GM18951 (cell line): ENCODE data around the gene JARID2.
"Not testable (repeated sequence)": the region's sequence is repeated elsewhere in the genome, so short reads cannot be mapped to it uniquely, and the experiment has no call there.

Source experiments
- POLR2A ChIP-seq: IDR thresholded peaks from 4 replicates; pipeline ENCODE4 v1.6.1; 2011; ENCODE audit warnings: mild to moderate bottlenecking; ENCODE audit not compliant: insufficient read length, insufficient read depth; ENCODE audit errors: extremely low read depth
- in situ Hi-C: fragments of 300-500 bp; cut with MboI; formaldehyde crosslinking; loops from one replicate; pipeline ENCODE4 v1.12.0; 2022; ENCODE audit warnings: low sequenced_read_pairs, mixed read lengths, inconsistent platforms; ENCODE audit not compliant: unreplicated experiment

JARID2 gene

DNA sequence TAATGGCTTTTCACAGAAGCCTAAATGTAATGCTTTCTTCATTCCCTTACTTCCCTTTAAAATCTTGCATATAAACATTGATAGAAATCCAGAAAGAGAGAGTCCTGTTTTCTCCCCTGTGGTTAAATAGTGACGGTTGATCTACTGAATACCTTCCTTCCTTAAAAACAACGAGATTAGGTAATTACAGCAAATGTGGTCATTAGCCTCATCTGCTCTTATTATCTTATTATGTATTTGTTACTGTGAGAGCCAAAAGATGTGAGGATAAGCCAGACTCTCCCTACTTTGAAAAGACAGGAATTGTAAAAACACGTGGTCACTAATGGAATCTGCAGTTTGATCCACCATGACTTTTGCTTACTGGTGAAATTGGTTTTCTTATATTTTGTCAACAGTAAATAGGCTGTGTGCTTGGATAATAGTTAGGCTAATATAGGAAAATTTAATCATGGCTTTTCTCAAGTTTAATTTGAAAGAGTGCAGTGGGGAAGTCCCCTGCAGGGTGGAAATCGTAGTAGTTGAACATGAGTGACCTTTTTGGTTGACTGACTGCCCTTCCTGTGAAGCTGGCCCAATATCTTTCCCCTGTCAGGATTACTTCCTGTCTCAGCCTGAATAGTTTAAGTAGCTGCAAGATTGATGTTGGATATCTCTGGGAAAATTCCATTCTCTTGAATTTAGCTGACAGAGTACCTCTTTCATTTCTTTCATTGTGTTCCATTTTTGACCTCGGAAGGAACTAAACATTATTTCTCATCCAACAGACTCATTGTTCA, 62.8 kb downstream of the JARID2 start:
- TF ChIP-seq POLR2A, result no peak
- in situ Hi-C loops, result no loop called here

DNA sequence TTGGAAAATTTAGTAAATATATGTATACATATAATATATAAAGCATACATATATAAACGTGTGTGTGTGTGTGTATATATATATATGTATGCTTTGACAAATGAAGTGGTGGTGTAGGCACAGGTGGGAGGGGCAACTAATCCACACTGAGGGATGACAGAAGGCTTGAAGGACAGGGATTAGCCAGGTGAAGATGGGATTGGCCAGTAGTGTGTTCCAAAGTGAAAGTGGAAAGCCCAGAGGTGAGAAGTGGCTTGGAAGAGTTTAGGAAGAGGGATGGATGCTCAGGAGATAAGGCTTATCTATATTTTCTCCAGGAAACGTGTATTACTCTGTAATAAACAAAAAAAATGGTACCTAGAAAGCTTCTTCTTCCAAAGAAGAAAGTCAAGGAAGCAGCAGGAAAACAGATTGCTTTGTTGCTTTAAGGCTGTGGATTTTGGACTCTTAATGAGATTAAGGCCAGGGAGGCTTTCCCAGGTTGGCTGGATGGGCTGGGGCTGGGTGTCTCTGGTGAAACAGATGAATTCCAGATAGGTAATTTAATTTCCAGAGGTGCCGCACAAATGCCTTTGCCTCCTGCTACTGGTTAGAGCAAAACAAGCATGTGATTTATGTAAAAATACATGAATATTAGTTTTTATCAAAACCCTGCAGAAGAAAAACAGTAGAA, 63.9 kb downstream of the JARID2 start:
- no peak for TF ChIP-seq POLR2A
- in situ Hi-C loops, result no loop called here

DNA sequence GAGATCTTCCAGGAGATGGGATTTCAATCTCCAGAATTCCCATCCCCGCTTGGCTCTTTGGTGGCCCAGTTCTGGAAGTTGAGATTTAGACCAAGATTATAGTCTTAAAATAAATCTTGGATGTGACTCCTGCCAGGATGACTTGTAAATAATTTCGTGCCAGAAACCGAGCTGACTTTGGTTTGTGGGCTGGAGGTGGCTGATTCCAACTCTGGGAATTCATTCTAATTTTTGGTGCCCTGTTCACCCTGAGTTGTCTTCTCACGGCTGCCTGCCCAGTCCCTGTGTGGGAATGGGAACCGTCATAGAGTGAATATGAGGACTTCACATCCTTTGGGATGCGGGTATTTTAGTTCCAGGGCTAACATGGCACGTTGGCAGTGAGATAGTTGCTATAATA, 64.8 kb downstream of the JARID2 start:
- in situ Hi-C loops, result no loop called here
- no peak for TF ChIP-seq POLR2A

DNA sequence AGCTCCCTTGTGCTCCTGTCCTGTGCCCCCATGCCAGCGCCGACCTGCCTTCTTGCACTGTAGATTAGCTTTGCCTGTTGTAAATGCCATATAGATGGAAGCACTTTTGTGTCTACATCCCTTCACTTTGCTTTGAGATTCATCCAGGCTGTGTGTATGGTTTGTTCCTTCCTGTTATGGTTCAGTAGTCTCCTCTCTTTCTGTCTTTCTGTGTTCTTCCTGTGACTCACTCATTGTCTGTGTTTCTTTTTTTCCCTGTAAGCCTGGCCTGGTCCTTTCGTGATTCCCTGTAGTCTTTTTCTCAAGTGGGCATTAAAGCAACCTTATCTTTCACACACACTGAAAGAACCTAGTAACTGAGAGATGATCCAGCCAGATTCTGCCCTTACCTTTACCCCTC, 66.6 kb downstream of the JARID2 start:
- no peak for TF ChIP-seq POLR2A
- in situ Hi-C loops, result no loop called here

DNA sequence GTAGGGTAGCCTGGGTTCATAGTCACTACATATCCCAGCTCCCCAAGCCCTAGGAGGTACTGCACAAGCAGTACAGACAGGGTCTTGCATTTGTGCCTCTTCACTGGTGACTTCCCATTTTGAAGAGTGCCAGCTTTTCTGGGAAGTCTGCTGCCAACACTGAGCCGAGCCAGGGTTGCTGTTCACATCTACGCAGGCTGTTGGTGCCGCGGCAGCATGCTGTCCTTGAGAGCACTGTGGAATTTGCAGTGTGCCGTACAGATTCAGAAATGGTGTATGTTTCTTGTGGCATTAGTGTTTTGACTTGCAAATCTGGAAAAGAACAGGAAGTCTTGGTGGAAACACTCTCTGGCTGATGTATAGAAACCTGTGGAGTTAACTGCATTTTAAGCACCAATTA, 67.5 kb downstream of the JARID2 start:
- in situ Hi-C loops, result no loop called here
- peak; percentile 48 for TF ChIP-seq POLR2A

DNA sequence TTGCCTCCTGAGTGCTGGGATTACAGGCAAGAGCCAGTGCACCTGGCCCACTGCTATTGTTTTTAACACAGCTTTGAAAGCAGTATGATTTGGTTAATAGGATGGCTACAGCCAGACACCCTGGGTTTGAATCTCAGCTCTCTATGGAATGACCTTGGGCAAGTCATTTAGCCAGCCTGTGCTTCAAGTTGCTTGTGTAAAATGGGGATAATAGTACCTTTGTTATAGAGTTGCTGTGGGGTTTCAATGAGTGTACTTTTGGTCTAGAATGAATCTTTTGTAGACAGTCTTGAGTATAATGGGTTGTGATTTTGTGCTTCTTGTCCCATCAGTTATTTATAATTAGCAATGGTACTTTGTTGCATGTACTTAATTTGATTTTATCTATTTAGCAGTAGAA, 70.9 kb downstream of the JARID2 start:
- no peak for TF ChIP-seq POLR2A
- in situ Hi-C loops, result no loop called here

DNA sequence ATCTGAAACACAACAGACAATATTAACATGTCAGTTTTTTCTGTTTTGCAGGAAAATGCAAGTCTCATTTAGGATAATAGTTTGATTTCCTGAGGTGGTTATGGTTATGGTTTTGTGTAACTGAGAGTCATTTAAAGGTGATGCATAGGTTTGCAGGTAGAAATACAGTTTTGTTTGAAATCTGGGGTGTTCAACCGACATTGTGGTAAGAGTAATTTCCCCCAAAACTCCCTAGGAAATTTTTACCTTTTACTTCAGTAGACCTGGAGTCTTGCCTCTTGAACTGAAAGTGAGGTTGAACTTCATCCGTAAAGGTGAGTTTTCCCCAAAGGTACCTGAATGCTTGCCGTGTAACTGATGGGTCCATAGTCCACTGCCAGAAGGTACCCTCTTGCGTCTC, 71.4 kb downstream of the JARID2 start:
- in situ Hi-C loops, result no loop called here
- TF ChIP-seq POLR2A, result no peak

DNA sequence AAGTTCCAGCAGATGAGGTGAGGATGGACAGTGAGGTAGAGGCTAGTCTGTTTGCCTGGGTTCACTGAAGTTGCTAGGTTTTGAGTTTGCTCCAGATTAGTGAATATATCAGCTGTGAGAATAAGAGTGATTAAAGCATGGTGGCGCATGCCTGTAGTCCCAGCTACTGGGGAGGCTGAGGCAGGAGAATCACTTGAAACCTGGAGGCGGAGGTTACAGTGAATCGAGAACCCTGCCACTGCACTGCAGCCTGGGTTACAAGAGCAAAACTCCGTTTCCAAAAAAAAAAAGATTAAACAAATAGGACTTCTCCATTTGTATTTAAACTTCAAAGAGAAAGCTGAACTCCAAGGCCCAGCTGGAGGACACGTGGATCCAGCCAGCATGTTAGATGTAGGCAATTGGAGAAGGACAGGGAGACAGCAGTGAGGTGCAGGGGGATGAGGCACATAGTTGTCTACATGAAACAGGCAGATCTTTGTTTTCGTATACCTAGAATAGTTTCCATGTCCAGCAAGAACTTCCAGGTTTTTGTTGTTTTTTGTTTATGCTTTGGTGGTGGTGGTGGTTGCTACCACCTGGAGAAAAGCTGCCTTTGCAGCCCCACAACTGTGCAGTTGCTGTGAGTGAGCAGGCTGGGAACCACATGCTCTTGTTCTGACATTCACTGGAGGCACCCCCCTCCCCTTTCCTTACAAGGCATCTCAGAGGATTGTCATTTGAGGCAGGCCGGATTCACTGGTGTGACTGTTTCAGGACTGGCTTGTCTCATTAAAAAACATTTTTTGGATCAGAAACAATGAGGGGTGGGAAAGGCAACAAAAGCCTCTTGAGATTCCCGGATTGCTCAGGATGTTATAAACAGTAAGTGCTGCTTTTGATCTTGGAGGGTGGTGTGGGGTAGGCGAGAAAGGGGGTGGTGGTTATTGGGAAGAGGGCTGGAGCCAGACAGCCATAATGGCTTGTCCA, 72.3 kb downstream of the JARID2 start:
- in situ Hi-C loops, result no loop called here
- TF ChIP-seq POLR2A, result no peak

DNA sequence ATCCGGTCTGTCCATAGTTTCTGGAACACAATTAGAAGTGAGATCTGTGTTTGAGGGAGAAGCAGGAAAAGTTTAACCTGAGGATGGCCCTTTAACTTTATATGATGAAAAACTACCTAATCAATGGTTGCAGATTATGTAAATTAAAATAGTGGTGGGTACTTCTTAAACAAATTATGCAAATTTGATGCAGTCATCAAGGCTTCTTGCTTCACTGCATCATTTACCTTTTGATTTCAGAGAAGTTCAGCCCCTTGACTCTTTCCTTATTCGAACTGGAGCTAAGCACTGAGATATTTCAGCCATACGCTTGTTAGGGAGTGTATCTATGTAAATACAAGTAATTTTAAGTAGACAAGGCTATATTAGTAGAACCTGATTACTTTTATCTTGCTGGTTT, 73.8 kb downstream of the JARID2 start:
- in situ Hi-C loops, result no loop called here

DNA sequence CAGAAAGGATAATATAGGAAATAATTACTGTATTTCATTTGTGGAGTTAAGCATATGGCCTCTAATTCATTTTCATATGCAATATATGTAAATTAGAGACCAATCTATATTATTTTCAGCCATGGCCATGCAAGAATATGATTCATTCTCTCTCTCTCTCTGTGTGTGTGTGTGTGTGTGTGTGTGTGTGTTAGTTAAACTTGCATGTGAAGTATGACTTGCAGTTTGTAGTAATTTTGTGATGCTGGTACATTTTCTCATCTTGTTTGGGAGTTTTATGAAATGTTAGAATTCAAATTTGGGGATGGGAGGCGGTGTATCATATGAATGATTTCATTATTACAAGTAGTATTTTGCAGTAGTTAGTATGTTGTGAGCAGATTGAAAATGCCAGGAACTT, 74.8 kb downstream of the JARID2 start:
- in situ Hi-C loops, result no loop called here

More for the DNA sequence above, 73.8 kb downstream of the JARID2 start:
- no peak for TF ChIP-seq POLR2A

DNA sequence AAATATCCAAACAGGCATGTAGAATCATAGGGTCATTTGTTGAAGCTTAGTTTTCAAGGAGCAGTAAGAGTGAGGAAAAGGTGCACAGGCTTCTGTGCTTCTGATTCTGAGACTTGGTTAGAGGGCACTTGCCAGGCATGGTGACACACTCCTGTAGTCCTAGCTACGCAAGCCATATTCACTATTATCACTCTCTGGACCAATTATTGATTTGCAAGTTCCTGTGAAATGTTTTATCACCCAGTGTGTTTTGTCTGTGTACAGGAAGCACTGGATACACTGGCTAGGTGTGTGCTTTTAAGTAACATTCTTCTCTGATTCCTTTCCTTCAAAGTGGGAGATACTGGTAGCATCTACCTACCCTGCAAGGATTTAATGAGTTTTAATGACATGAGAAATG, 76.3 kb downstream of the JARID2 start:
- in situ Hi-C loops, result no loop called here
- TF ChIP-seq POLR2A, result no peak

More for the DNA sequence above, 74.8 kb downstream of the JARID2 start:
- no peak for TF ChIP-seq POLR2A

DNA sequence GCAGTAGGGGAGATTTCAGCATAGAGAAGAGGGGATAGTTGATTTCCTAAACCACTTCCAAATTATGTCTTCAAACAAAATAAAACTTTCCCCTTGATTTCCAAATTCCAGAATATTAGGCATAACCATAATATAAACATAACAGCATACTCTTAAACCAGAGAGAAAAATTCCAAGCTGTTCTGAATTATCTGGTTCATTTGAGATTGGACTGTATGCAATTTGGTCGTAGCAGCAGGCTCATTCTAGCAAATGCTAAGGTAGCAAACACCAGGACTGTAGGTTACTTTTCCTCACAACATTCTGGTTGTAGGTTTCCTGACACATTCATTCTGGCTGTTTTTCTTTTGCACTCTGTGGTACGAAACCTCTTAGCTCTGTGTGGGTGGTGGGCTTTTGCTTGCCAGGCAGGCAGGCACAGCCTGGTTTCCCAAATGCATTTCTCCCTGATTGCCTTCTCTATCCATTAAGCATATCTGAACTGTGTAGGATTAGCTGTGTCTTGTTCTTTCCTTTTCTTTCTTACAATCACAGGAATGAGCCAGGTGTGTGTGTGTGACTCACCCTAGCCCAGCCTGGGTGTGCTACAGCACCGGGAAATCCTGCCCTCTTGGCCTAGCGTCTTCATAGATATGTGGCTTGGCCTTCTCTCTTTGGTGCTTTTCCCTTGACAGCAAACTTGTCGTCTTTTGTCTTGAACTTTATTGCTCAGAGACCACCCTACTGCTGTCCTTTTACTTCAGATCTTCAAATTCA, 77.1 kb downstream of the JARID2 start:
- in situ Hi-C loops, result no loop called here
- TF ChIP-seq POLR2A, result no peak

DNA sequence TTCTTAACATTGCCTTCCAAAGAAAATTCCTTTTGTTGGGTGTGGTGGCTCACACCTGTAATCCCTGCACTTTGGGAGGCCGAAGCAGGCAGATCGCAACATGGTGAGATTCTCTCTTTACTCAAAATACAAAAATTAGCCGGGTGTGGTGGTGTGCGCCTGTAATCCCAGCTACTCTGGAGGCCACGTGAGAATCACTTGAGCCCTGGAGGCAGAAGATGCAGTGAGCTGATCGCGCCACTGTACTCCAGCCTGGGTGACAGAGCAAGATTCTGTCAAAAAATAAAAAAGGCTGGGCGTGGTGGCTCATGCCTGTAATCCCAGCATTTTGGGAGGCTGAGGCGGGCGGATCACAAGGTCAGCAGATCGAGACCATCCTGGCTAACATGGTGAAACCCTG, 77.7 kb downstream of the JARID2 start:
- in situ Hi-C loops, result not testable (repeated sequence)
